WERI-Rb-1 (cell line): Measurements from ENCODE around the gene KBTBD3.
A peak's percentile ranks its signal among the peaks of the same experiment; 100 is the strongest.

Source experiments
- DNase-seq: peaks from one replicate; pipeline ENCODE4 v3.0.0-alpha.2; 2020
- H3K27ac ChIP-seq: fragments of 250-450 bp; sonication (Bioruptor Pico); 2 replicates; pipeline ENCODE4 v1.5.1; 2020; ENCODE audit warnings: mild to moderate bottlenecking, moderate library complexity
- H3K27me3 ChIP-seq: fragments of 250-450 bp; sonication (Bioruptor Pico); 2 replicates; pipeline ENCODE4 v1.5.1; 2021; ENCODE audit warnings: mild to moderate bottlenecking, low read depth, moderate library complexity; ENCODE audit not compliant: insufficient read depth, severe bottlenecking
- H3K36me3 ChIP-seq: fragments of 250-450 bp; sonication (Bioruptor Pico); 2 replicates; pipeline ENCODE4 v1.5.1; 2020; ENCODE audit warnings: mild to moderate bottlenecking, moderate library complexity
- H3K4me3 ChIP-seq: 2 replicates; pipeline ENCODE4 v1.5.1; 2011; ENCODE audit warnings: low read depth, mild to moderate bottlenecking, control low read depth, low read length
- H3K9me3 ChIP-seq: fragments of 250-450 bp; sonication (Bioruptor Pico); 2 replicates; pipeline ENCODE4 v1.5.1; 2021; ENCODE audit warnings: mild to moderate bottlenecking, moderate library complexity; ENCODE audit not compliant: severe bottlenecking
- TF ChIP-seq, protein P1 (sequence below): IDR thresholded peaks from 2 replicates; pipeline ENCODE4 v1.5.1; 2011; ENCODE audit warnings: low read depth, mild to moderate bottlenecking, control low read depth, inconsistent platforms, low read length

The KBTBD3 gene

DNA sequence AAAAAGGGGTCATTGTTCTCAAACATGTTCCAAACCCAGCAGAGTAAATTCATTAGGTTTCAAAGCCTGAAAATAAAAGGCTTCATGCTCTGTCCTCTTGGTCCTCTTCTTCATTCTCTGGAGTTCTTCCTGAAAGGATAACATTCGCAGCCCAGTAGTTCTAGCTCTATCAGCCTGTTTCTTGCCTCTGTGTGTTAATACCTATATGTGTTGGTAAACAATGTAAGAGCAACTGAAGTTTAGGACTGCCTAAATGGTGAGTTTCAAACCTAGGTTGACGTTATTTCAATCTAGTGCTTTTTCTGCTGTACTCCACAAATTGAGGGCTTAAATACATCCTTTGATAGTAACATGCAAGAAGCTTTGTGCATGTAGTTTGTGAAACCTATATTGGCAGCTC is 9.7 kb upstream of the KBTBD3 start:
- Histone ChIP-seq H3K27ac (no peak overlapping the region), H3K36me3 (peaks cover 78% of the 10 kb centered on the region)

GRCh38 chr11:106086135-106086534 is 9.0 kb upstream of the KBTBD3 start:
- TF ChIP-seq, protein P1, sequence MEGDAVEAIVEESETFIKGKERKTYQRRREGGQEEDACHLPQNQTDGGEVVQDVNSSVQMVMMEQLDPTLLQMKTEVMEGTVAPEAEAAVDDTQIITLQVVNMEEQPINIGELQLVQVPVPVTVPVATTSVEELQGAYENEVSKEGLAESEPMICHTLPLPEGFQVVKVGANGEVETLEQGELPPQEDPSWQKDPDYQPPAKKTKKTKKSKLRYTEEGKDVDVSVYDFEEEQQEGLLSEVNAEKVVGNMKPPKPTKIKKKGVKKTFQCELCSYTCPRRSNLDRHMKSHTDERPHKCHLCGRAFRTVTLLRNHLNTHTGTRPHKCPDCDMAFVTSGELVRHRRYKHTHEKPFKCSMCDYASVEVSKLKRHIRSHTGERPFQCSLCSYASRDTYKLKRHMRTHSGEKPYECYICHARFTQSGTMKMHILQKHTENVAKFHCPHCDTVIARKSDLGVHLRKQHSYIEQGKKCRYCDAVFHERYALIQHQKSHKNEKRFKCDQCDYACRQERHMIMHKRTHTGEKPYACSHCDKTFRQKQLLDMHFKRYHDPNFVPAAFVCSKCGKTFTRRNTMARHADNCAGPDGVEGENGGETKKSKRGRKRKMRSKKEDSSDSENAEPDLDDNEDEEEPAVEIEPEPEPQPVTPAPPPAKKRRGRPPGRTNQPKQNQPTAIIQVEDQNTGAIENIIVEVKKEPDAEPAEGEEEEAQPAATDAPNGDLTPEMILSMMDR: no peak
- Histone ChIP-seq H3K27ac (no peak overlapping the region), H3K36me3 (peaks cover 78% of the 10 kb centered on the region), H3K27me3 (no peaks in the 10 kb centered on the region), H3K9me3 (no peaks in the 10 kb centered on the region), H3K4me3 (no peak overlapping the region)
- DNase-seq: no peak

More for the DNA sequence above, 9.7 kb upstream of the KBTBD3 start:
- Histone ChIP-seq H3K4me3 (no peak overlapping the region), H3K27me3 (no peaks in the 10 kb centered on the region), H3K9me3 (no peaks in the 10 kb centered on the region)
- DNase-seq: no peak
- TF ChIP-seq, protein P1: no peak

- no peak for DNase-seq
- H3K9me3 ChIP-seq: no peaks in the 10 kb centered on the region
- no peaks in the 10 kb centered on the region for H3K27me3 ChIP-seq
- no peak overlapping the region for H3K4me3 ChIP-seq
- H3K27ac ChIP-seq: no peak overlapping the region
- TF ChIP-seq, protein P1: no peak
- peaks cover 78% of the 10 kb centered on the region for H3K36me3 ChIP-seq
Measured at GRCh38 chr11:106082096-106082495, 4.9 kb upstream of the KBTBD3 start.

DNA sequence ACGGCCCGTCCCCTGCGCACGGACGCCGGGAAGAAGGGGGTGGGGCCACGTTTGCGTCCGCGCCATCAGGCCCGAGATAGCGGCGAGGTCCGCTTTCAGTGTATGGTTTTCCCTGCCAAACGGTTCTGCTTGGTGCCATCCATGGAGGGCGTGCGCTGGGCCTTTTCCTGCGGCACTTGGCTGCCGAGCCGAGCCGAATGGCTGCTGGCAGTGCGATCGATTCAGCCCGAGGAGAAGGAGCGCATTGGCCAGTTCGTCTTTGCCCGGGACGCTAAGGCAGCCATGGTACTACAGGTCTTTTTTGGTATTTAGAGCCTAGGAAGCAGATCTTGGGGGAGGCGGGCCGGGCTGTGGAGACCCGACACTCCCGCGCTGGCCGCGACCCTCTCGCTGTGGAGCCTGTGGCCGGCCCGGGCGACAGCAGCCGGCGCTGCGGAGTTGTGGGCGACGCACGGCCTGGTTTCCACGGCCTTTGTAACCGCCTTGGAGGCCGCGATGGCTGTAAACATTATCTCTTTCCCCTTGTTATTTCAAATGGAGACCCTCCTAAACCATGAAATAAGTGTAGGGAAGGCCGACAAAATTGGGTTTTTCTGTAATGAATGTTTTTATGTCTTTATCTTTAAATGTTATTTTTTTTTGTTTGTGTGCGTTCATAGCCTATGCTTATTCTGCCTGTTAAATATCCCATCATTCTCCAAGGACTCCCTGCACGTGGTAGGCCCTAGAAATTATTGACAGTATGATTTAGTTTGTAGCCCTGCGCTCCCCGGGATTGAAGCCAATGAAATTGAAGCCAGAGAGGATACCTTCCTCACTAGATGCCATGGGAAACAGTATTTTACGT is 685 bp upstream of the KBTBD3 start, which contains the start of gene AASDHPPT:
Gene AASDHPPT, plus strand, starts transcription at position 54 of the 847 bp plus-strand sequence. Its CDS starts 49 bp downstream, at position 103.
- Histone ChIP-seq H3K27me3 (no peaks in the 10 kb centered on the region), H3K27ac (peak within 1 kb of the TSS; percentile 95), H3K9me3 (no peaks in the 10 kb centered on the region), H3K4me3 (peak within 1 kb of the TSS; percentile 88), H3K36me3 (peaks cover 45% of the 10 kb centered on the region)
- TF ChIP-seq, protein P1: no peak
- peak; percentile 16 for DNase-seq

DNA sequence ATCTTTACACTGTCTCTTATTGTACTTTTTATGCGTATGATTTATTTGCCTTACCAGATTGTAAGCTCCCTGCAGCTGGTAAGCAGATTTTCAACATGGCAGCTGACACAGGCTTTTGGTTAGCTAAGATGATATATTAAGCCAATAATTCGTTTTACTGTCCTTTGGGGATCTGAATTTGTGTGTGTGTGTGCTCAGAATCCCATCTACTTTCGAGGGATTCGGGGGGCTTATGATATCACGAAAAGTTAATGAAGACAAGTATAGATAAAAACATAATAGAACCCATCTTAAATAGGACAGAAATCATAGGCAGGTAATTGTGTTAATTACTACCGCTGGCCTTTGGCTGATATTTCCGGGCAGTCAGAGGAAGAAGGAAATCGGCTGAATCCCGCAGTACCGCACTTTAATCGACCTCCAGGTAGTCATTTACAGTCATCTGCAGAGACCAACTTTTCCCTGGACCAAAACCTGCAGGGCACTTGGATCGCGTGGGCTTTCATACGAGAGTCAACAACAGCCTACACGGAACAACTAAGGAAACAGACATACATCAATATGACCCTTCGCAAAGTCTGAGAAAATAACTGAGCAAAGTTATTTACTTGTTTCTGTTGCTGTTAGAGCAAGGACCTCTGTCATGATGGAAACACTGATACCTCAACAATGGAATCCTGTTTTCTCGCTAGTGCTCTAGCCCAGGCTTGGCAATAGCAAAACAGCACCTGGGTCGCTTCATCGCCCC is 802 bp downstream of the KBTBD3 start:
- H3K27ac ChIP-seq: peak overlapping the region; percentile 75
- no peaks in the 10 kb centered on the region for H3K27me3 ChIP-seq
- peak; percentile 17 for DNase-seq
- peak overlapping the region; percentile 88 for H3K4me3 ChIP-seq
- TF ChIP-seq, protein P1: no peak
- no peaks in the 10 kb centered on the region for H3K9me3 ChIP-seq
- peaks cover 30% of the 10 kb centered on the region for H3K36me3 ChIP-seq
